CD1c-positive myeloid dendritic cell (primary cell): ENCODE data around the gene ALG12.

Source experiments
- DNase-seq: peaks from one replicate; pipeline ENCODE4 v3.0.0-alpha.2; 2016; ENCODE audit errors: extremely low spot score

The ALG12 gene

GRCh38 chr22:49957826-49958365 is 39.7 kb upstream of the ALG12 start:
- DNase-seq: no peak

GRCh38 chr22:49956914-49957825 is 38.9 kb upstream of the ALG12 start:
- no peak for DNase-seq

DNA sequence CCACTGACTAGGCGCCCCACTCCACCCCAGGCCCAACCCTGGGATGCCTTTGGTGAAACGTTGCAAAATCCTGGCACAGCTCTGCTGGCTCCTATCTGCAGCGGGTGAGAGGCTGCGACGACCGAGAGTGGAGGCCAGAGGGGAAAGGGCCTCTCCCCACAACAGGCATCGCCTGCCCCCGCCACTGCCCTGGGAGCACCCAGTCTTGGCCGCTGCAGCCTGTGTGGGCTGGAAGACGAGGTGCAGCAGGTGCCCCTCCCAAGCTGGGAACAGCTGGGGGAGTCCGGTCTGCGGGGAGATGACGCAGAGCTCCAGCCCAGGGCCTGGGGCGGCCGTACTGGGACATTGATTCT is 38.2 kb upstream of the ALG12 start:
- no peak for DNase-seq

DNA sequence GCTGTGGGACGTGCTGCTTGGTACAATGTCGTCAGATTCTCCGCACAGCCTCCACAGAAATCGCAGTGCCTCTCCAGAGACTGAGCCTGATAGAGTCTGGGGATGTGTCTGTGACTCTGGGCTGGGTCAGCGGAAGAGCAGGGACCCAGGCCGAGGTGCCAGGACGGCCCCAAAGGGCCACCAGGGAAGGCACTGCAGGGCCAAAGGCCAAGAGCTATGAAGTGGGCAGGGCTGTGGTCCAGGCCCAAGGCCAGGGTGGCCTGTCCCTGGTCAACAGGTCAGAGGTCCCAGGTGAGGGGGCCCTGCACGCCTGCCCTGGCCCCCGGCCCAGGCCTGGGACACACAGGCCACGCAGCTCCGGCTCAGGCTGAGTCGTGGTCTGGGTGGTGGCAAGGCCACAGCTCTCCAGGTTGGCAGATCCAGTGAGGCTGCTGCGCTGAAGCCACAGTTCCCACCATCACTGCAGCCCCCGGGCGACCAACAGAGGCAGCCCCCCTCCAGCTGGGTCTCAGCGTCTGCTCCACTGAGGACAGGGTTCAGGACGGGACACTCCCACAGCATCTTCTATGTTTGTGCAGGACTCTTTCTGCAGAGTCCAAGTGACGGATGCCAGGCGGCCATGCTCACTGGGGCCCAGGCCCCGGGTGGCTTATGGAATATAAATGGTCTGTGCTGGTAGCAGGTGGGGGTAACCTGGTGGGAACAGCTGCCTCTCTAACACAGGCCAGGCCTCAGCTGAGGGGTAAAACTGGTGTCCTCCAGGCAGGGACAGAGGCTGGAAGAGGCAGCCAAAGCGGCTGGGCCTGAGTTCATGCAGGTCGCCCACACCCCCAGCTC is 37.6 kb upstream of the ALG12 start:
- DNase-seq: no peak

- DNase-seq: no peak
These were observed 36.8 kb upstream of the ALG12 start for GRCh38 chr22:49954991-49955580.

DNA sequence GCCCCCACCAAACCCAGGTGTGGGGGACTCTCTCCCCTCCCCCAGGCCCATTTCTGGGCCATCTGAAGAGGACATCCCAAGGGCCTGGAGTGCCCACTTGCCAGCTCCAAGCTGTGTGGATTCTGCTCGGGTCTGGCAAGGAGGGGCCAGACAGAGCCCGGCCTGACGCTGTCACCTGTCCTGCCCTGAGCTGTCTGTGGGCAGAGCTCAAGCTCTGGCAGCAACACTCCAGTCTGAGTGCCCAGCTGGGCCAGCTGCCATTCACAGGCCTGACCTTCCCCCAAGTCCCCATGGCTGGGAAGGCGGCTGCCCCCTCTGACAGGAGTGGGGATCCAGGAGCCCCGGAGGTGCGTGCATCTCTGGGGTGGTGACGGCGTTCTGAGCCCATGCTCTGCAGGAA is 36.1 kb upstream of the ALG12 start:
- DNase-seq: no peak

DNA sequence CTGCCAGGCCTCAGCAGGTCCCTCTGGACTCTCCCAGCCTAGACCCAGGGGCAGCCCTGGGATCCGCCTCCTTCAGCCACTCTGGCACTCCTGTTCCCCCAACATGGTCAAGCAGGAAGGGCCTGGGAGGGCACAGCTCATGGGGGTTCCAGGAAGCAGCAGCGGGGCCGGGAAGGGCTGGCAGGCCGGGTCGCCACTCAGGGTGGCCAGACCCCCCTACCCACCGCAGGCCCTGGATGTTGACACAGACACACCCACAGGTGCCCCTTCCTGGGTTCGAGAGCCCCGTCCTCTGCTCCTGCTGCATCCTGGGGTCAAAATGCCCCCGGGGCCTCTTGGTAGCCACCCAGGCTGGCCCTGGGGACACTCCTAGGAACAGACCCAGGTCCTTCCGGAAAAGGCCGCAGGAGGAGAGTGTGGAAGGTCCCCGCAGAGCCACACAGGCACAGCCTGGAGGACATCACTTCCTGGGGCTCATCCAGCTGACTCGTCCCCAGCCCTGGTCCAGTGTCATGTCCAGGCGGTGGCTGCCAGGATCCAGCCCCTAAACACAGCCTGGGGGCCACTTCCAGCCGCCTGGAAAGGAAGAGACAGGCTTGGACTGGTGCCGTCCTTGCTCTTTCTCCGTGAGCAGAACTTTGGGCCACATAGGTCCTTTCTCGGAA is 35.6 kb upstream of the ALG12 start:
- DNase-seq: no peak

DNA sequence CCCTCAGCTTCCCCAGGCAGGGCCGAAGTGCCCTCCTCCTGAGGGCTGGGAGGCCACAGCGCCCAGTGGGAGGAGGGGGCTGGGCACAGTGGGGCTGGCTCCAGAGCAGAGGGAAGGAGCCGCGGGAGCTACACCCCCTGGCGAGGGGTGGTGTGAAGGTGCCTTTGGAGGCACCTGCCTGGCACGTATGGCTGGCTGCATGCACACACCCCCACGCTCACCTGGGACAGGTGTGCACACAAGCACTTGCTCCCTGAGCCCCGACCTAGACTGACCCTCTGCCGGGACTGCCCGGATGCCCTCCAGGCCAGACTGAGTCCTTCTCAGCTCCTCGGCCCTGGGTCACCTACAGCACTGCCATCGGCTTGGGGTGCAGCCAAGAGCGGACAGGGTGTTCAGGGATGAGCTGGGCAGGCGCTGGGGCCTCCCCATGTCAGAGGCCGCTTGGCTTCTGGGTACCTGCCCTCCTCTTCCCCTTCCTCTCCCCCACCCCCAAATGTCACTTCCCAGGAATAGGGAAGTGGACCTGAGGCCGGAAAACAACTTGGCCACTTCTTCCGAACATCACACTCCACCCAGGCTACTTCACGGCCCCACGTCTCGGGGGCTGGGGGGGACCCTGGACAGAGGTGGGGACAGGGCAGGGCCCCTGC is 34.9 kb upstream of the ALG12 start:
- peak; percentile 72 for DNase-seq

DNA sequence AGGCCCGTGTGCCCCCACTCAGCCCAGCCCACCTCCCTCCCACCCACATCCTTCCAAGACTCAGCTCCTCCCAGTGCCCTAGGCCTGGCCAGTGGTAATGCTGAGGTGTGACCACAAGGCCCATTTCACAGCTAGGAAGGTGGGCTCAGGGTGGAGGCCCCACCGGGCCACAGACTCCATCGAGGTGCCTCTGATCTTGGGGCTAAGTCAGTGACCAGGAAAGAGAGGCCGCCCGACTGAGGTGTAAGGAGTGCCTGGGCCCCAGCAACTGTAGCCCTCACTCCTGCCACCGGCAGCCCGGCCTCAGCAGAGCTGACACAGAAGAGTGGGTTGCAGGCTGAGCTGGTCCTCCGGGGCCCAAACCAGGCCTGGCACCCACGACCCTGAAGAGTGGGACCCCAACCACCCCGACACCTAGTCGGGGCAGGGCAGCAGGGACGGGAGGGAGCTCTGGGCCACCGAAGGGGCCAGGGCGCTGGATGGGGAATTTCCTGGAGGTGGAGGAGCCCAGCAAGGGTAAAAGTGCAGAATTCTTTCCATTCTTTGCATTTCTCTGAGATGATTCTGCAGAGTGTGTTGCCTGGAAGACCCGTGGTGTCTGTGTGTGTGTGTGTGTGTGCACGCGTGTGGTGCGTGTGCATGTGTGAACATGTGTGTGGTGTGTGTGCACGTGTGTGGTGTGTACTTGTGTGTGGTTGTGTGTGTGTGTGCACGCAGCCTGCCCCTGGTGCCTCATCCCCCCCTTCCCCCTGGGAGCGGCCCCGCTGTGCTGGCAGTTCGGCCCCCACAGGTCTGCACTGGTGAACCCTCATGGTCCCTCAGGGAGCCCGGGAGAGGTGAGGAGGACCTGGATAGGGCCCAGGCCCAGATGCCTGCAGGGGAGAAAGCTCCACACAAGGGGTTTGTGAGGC is 34.0 kb upstream of the ALG12 start:
- no peak for DNase-seq

GRCh38 chr22:49951678-49951985 is 33.4 kb upstream of the ALG12 start:
- DNase-seq: no peak

DNA sequence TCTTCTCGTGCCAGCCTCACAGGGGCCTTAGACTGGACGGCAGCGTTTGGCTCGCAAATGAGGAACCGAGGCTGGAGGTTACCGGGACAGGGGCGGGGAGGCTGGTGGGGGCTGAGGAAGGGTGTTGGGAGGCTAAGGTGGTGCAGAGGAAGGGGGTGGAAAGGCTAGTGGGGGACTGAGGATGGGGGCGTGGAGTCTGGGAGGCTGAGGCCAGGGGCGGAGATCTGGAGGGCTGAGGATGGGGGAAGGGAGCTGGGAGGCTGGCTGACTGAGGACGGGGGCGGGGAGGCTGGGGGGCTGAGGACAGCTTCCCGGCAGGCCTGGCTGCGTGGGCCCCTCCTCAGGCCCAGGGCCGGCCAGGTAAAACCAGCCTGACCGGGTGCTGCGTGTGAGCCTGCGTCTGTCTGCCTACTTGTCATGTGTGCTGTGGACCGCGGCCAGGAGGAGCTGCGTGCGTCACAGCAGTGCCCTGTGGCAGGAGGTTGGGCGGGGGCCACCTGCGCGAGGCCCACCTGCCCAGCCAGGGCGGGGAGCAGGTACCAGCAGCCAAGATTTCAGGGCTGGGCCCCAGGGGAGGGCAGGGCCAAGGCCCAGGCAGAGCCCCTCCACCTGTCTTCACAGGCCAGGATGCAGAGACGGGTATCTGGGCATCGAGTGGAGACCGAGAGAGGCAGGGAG is 32.9 kb upstream of the ALG12 start:
- peak; percentile 83 for DNase-seq

DNA sequence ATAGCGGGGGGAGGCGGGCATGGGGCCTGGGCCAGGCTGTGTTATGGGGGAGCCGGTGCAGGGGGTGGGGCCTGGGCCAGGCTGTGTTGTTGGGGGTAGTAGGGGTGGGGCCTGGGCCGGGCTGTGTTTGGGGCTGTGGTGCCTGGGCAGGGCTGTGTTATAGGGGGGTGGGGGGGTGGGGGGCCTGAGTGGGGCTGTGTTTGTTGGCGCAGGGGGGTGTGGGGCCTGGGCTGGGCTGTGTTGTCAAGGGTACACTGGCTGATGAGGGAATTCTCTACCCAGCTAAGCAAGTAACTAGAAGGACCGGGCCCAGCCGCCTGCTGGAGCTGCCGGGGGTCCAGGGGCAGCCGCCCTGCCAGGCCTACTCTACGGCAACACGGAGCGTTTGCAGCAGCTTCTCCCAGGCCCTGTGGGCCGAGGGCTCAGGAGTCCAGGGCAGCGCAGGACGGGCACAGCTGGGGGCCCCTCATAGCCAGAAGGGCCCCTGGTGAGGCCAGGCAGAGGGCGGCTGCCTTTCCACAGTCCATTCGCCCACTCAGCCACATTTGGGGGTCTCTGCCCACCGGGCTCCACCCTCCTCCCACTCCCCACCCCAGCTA is 32.3 kb upstream of the ALG12 start:
- no peak for DNase-seq

GRCh38 chr22:49949914-49950292 is 31.7 kb upstream of the ALG12 start:
- no peak for DNase-seq

DNA sequence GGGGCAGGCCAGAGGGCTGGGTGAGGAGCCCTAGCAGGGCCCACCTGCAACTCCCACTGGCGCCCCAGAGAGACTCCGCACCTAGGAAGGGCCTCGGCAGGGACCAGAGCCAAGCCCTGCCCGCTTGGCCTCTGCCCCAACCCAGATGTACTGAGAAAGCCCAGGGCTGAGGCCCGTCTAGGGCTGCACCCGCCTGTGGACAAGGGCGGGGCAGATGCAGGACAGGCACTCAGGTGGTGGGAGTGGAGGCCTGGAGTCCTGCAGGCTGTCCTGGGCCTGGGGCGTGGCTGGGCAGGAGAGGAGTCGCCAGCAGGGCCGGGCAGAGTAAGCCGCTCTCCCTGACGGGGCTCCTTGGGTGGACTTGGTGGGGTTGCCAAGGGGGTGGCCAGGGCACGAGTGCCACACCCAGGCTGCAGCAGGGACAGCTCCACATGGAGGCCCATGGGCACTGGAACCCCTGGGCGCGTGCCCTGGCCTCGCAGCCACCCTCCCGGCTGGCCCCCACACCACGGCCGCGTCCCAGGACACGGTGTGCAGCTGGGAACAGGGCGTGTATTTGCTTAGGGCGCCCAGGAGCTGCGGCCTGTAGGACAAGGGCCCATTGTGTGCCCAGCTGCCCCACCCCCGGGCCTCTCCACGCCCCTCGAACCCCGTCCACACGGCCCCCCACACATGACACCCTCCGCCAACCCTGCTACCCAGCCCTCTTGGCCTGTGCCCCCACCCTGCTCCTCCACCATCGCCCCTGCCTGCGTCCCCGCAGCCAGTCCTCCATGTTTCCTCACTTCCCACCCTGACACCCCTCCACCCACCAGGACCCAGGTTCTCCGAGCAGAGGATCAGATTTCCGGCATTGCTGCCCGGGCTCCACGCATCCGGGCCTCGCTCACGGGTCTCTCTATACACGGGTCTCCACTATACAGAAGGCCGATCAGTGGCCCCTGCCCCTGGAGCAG is 31.0 kb upstream of the ALG12 start:
- no peak for DNase-seq

DNA sequence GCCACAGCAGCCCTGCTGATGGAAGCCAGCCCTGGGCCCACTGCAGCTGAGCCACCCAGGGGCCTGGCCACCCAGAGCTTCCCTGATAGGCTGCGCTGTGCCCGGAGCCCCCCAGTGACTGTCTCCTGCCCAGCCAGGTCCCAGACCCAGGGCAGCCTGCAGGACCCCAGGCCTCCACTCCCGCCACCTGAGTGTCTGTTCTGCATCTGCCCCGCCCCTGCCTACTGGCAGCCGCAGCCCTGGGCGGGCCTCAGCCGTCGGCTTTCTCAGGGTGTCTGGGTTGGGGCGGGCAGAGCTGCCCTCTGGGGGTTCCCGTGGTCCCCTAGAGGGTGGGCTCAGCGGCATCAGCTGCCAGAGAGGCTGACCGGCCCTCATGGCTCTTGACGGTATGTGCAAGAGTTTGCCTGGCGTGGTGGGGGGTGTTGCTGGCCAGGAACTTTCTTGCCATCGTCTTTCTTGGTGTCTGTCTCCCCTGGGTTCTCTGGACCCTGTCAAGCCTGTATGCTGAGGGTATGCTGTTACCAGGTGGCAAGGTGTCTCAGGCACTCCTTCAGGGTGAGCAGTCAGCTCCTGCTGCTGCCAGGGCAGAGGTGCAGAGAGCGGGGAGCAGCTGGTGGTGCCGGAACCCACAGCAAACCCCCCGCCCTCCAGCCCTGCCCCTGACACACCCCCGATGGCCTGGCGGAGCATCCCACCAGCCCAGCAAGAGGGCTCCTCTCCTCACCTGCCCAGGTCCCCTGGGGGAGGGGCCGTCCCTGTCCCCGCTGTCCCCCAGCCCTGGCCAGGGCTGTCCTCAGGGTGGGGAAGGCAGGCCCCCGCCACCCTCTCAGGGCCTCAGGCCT is 30.1 kb upstream of the ALG12 start:
- DNase-seq: no peak

GRCh38 chr22:49947296-49947622 is 29.0 kb upstream of the ALG12 start:
- DNase-seq: no peak

DNA sequence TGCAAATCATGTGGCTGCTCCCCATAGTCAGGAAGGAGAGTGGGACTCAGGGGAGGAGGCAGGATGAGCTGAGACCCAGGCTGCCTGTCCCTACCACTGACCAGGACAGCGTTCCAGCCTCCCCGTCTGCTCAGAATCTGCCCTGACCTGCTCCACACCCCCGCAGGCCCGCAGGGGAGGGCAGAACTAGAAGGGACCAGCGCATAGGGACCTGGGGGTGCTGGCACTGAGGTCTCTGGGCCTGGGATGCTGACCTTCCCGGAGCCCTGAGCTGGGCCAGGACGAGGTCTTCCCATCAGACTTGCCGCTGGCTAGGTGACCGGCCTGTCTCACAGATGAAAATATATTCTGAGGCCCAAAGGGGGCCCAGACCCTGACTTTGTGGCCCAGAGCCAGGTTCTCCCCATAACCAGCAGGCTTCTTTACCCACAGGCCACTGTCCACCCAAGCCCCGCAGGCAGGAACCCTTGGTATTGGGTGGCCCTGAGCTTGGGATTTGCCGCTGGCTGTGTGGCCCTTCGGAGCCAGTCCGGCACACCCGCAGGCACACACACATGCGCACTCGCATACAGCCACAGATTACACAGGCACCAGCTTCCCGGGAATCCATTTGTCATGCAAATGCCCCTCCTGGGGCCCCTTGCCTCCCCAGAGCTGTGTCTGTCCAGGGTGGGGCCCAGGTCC is 28.5 kb upstream of the ALG12 start:
- DNase-seq: no peak
